Effector memory CD8-positive, alpha-beta T cell (primary cell): ENCODE results near the gene MAP2K5.

Experiments used
- ATAC-seq: fragments of 150-1000 bp; cut with Tn5 transposase; replicated peaks from 2 replicates; pipeline ENCODE4 v1.10.0; 2021; ENCODE audit warnings: mild to moderate bottlenecking, moderate library complexity
- DNase-seq, 3 experiments: peaks; one replicate each; pipeline ENCODE4 v3.0.0; 2021
- H3K27ac Mint-ChIP-seq, 2 donors: one replicate each; pipeline ENCODE4 v1.8.0; 2022; ENCODE audit warnings: mild to moderate bottlenecking in 2 of 2, mixed read lengths in 2 of 2, moderate library complexity in 2 of 2
- H3K27me3 Mint-ChIP-seq, 2 donors: one replicate each; pipeline ENCODE4 v1.8.0; 2022; ENCODE audit warnings: mixed read lengths in 2 of 2
- H3K36me3 Mint-ChIP-seq: one replicate; pipeline ENCODE4 v1.8.0; 2022; ENCODE audit warnings: mild to moderate bottlenecking, moderate library complexity, mixed read lengths; ENCODE audit not compliant: insufficient read depth
- H3K4me1 Mint-ChIP-seq, 2 donors: one replicate each; pipeline ENCODE4 v1.8.0; 2022; ENCODE audit warnings: low read depth in 2 of 2, mixed read lengths in 2 of 2
- H3K4me3 Mint-ChIP-seq, 2 donors: one replicate each; pipeline ENCODE4 v1.8.0; 2022; ENCODE audit warnings: mild to moderate bottlenecking in 2 of 2, mixed read lengths in 2 of 2, moderate library complexity in 2 of 2
- H3K9me3 Mint-ChIP-seq, 2 donors: one replicate each; pipeline ENCODE4 v1.8.0; 2022; ENCODE audit warnings: mixed read lengths in 2 of 2

MAP2K5 gene

DNA sequence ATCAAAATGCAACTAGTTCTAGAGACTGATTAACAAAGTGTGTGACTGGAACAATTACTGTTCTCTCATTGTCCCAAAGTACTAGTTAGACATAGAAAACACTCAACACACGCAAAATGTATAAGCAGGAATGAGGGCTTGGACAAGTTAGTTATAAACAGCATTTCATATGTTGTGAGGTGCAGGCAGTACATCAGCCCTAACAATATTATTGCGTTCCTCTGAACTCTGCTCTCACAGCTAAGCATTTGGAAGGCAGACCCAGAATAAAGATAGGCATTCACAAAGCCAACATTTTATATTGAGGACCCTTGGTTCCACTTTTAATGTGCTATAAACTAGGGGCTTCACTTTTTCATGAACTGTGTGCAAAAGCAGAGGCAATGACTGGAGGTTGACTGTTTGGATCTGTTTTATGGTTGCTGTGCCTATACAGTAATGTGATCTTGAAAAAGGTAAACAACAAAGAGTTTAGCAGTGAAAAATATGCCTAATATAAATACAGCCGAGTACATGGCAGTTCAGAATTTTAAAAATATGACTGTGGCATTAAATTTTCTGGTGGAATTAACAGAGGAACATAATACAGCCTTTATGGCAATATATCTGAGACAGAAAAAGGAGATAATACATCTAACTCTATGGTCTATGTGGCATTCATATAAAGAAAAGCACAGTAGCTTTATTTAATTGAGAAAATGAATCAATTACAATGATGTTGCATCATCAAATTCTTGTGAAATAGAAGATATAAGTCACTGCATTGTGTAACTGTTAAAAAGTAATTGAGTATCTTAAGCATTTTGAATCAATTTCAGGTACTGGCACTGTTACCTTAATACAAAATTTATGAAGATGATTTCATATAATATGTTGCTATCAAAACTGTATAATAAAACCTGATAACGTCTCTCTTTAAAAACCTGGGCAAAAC, 202.8 kb downstream of the MAP2K5 start:
- no peak overlapping the region for H3K4me3 Mint-ChIP-seq

DNA sequence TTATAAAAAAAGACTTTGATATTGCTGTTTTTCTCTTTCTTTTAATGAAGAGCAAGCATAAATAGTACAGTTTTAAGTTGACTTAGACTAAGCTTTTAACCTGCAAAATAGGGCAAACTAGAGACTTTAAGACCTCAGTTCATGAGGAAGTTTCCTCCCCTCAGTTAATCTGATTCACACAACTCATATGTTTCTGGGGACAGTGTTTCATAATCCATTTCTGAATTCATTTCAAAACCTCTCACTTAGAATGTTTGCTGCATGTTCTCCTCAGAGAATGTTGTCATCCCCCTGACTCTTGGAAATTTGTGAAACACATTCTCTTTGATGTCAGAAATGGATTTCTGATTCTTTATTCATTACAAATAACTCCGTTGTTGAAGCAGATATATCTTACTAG, 203.5 kb downstream of the MAP2K5 start:
- Mint-ChIP-seq H3K27me3 (no peaks in the 10 kb centered on the region), H3K27ac (no peak overlapping the region), H3K36me3 (peaks cover 3% of the 10 kb centered on the region), H3K4me3 (no peak overlapping the region), H3K4me1 (peaks cover 14 to 18% of the 10 kb centered on the region in 2 donors), H3K9me3 (no peaks in the 10 kb centered on the region)
- DNase-seq (no peak), ATAC-seq (no peak)

More for the DNA sequence above, 202.8 kb downstream of the MAP2K5 start:
- ATAC-seq, result no peak
- Mint-ChIP-seq H3K27me3 (no peaks in the 10 kb centered on the region), H3K36me3 (peaks cover 3% of the 10 kb centered on the region), H3K4me1 (peaks cover 14 to 18% of the 10 kb centered on the region in 2 donors), H3K27ac (peak overlapping the region; percentile 12 to 49), H3K9me3 (no peaks in the 10 kb centered on the region)
- no peak for DNase-seq

DNA sequence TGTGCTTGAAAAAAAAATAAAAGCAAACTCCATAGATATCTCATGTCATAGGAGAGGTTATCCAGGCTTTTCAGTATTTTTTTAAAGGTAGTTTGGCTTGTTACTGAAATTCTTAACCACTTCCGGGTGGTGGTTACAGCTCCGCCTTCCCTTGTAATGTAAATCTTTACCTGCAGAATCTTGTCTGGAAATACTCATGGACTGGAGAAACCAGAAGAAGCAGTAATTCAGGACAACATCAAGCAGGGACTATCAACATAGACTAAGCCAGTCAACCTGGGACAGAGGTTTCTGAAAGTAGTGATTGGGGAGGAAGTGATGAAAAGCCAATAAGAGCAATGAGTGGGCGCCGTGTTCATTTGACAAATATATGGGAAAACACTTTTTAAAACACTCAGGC, 203.9 kb downstream of the MAP2K5 start:
- Mint-ChIP-seq H3K4me3 (no peak overlapping the region), H3K9me3 (no peaks in the 10 kb centered on the region), H3K4me1 (peaks cover 14 to 17% of the 10 kb centered on the region in 2 donors), H3K27me3 (no peaks in the 10 kb centered on the region), H3K36me3 (peaks cover 3% of the 10 kb centered on the region), H3K27ac (no peak overlapping the region)
- ATAC-seq, result no peak
- no peak for DNase-seq

DNA sequence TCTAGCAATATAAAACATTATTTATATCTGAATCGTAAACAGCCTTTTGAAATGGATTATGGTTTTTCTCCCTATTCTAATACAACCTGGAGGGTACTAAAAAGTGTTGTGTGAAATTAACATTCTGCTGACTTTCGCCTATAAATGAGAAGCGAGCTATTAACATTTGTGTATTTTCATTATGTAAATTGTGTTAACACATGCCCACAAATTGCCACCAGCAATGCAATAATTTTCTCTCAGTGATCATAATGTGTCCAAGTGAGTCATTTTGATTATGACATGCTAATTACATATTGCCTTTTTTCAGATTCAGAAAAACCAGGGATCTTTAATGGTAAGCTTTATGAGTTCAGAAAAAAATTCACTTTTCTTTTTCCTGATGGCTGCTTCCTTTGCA, 205.4 kb downstream of the MAP2K5 start:
- Mint-ChIP-seq H3K27ac (no peak overlapping the region), H3K36me3 (peaks cover 3% of the 10 kb centered on the region), H3K27me3 (no peaks in the 10 kb centered on the region), H3K4me3 (no peak overlapping the region), H3K4me1 (peaks cover 14 to 17% of the 10 kb centered on the region in 2 donors), H3K9me3 (no peaks in the 10 kb centered on the region)
- DNase-seq, result no peak
- ATAC-seq, result no peak

DNA sequence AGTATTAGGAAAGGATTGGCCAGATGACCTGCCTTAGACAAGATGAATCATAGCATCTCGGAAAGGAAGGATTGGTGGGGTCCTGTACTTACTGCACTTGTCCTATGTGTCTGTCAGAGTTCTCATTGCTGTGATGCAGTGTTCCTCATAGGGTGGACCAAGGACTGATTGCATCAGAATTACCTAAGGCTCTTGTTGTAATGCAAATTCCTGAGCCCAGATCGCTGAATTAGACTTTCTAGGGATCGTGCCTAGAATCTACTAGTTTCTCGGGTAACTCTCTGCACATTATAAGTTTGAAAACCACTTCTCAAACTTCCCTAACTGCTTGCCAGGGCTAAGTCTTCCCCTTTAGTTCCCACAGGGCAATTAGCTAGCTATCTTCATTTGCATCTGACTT, 207.9 kb downstream of the MAP2K5 start:
- Mint-ChIP-seq H3K27me3 (no peaks in the 10 kb centered on the region), H3K36me3 (peaks cover 7% of the 10 kb centered on the region), H3K4me1 (peaks cover 13 to 18% of the 10 kb centered on the region in 2 donors), H3K9me3 (no peaks in the 10 kb centered on the region), H3K4me3 (no peak overlapping the region), H3K27ac (no peak overlapping the region)
- DNase-seq, result no peak
- no peak for ATAC-seq

DNA sequence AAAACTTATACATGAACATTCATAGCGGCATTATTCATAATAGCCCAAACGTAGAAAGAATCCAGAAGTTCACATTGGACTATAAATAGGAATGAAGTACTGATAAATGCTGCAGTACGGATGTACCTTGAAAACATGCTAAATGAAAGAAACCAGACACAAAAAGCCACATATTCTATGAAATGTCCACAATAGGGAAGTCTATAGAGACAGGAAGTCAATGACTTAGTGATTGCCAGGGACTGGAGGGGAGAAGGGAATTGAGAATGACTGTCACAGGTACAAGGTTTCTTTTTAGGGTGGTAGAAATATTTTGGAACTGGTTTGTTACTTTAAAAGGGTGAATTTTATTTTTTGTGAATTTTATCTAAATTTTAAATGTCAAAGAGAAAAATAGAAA, 211.4 kb downstream of the MAP2K5 start:
- H3K4me3 Mint-ChIP-seq, result no peak overlapping the region
- H3K27ac Mint-ChIP-seq, result no peak overlapping the region
- DNase-seq (no peak), ATAC-seq (no peak)
- H3K27me3 Mint-ChIP-seq, result no peaks in the 10 kb centered on the region
- peaks cover 27 to 41% of the 10 kb centered on the region in 2 donors for H3K4me1 Mint-ChIP-seq
- no peaks in the 10 kb centered on the region for H3K9me3 Mint-ChIP-seq
- peaks cover 10% of the 10 kb centered on the region for H3K36me3 Mint-ChIP-seq

DNA sequence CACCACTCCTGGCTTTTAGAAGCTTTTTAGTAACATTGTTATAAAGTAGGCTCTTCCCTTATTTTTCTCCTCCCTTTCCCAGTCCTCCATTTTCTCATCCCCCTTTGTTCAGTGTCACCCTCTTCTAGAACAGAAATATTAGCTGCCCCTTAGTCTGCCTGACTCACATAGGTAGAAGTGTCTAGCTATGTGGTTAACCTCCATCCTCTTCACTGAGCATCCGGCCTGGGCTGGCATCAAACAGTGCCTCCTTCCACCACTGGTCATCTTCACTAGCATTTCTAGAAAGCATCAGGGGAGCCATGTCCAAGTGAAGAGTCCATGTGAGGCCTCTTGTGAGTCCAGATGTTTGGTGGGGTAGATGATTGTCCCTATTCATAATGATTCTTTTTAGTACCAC, 212.8 kb downstream of the MAP2K5 start:
- H3K27ac Mint-ChIP-seq, result peak overlapping the region in 1 of 2 donors; percentile 82
- H3K36me3 Mint-ChIP-seq, result peaks cover 7% of the 10 kb centered on the region
- H3K9me3 Mint-ChIP-seq, result no peaks in the 10 kb centered on the region
- DNase-seq (no peak), ATAC-seq (no peak)
- H3K4me1 Mint-ChIP-seq, result peaks cover 27 to 41% of the 10 kb centered on the region in 2 donors
- no peaks in the 10 kb centered on the region for H3K27me3 Mint-ChIP-seq
- H3K4me3 Mint-ChIP-seq, result peak overlapping the region in 1 of 2 donors; percentile 15

DNA sequence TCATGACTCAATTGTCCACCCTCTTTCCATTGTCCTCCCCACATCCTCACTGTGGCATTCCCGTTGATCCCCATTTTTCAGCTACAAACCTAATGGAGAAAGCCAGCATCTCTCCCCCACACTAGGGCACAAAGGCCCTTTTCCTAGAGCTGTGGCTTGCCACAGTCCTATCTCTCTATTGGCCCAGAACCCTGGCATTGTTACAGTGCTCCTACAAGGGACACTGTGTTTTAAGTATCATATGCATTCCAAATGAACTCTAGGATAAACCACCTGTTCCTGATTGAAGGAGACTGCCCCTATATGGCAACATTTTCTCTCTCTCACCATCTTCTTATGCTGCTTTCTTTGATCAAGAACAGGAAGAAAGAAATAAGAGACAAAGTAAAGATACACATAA, 213.4 kb downstream of the MAP2K5 start:
- no peak overlapping the region for H3K4me3 Mint-ChIP-seq

DNA sequence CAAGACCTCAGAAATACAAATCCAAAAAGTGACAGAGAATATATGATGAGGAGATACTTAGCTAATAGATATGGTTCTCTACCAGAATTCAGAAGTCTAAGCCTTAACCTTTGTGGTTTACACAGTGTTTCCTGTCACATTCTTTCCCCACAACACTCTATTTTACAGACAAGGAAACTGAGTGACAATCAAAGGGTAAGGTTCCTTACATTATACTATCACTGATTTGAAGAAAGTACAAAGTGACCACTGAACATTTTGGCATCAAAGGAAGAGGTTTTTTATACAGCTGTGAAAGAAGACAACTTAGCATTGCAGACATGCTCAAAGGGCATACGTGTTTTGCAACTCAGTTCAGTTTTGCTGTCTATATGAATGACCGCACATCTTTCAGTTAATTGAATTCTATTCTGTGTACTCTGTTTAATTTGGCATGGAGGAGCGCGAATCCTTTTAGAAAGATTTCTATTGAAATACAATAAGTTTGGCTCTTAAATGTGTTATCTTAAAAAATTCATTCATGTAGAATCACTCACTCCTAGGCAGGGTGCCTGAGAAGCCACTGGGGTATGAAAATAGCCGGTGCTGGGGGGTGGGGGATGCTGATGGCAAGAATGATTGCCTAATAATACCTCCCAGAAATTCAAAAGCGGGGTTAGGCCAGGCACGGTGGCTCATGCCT, 216.3 kb downstream of the MAP2K5 start:
- DNase-seq (no peak), ATAC-seq (peak; percentile 54)
- H3K9me3 Mint-ChIP-seq, result no peaks in the 10 kb centered on the region
- no peak overlapping the region for H3K4me3 Mint-ChIP-seq
- peaks cover 27 to 41% of the 10 kb centered on the region in 2 donors for H3K4me1 Mint-ChIP-seq
- H3K36me3 Mint-ChIP-seq, result peaks cover 3% of the 10 kb centered on the region
- H3K27ac Mint-ChIP-seq, result peak overlapping the region; percentile 6 to 27
- no peaks in the 10 kb centered on the region for H3K27me3 Mint-ChIP-seq

More for the DNA sequence above, 213.4 kb downstream of the MAP2K5 start:
- Mint-ChIP-seq H3K9me3 (no peaks in the 10 kb centered on the region), H3K4me1 (peaks cover 27 to 41% of the 10 kb centered on the region in 2 donors), H3K27me3 (no peaks in the 10 kb centered on the region), H3K27ac (peak overlapping the region; percentile 0 to 82), H3K36me3 (peaks cover 7% of the 10 kb centered on the region)
- no peak for ATAC-seq
- no peak for DNase-seq

DNA sequence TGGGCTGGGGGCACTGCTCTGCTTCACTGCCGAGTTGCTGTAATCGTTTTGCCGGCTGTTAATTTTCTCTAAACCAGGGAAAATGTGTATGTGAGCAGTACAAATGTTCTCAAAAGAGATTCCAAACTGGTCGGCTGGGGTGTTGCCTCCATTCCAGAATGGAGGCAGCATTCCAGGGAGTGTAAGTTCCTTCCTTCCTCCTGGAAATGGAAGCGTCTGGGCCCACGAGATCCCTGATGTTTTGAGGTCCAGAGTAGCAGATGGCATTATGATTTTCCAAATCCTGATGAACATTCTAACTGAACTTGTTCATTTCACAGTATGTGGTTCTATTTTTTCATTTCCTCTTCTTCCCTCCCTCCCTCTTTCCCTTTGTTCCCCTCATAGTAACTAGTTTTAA, 218.4 kb downstream of the MAP2K5 start:
- ATAC-seq (no peak), DNase-seq (no peak)
- no peaks in the 10 kb centered on the region for H3K27me3 Mint-ChIP-seq
- peaks cover 3% of the 10 kb centered on the region for H3K36me3 Mint-ChIP-seq
- peaks cover 19 to 26% of the 10 kb centered on the region in 2 donors for H3K4me1 Mint-ChIP-seq
- no peaks in the 10 kb centered on the region for H3K9me3 Mint-ChIP-seq
- no peak overlapping the region for H3K4me3 Mint-ChIP-seq
- H3K27ac Mint-ChIP-seq, result peak overlapping the region in 1 of 2 donors; percentile 29

DNA sequence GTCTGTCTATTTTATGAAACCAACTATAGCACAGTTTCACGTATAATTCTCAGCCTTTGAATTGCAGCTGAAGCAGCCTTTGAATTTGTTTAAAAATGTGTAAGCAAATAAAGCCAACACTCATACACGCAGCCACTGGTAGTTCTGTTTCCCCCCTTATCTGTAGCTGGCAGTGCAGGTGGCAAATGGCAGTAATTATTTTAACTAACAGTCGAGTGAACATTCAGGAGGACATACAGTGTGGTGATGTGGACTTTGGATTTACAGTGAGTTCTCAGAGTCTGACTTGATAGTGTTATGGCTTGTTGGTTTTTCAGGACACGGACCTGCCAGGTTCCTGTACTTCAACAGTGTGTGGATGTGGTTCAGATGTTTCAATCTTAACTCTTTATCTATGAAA, 218.8 kb downstream of the MAP2K5 start:
- Mint-ChIP-seq H3K4me3 (no peak overlapping the region), H3K36me3 (peaks cover 3% of the 10 kb centered on the region), H3K4me1 (peaks cover 17 to 22% of the 10 kb centered on the region in 2 donors), H3K27ac (peak overlapping the region in 1 of 2 donors; percentile 29), H3K27me3 (no peaks in the 10 kb centered on the region), H3K9me3 (no peaks in the 10 kb centered on the region)
- DNase-seq, result no peak
- no peak for ATAC-seq

DNA sequence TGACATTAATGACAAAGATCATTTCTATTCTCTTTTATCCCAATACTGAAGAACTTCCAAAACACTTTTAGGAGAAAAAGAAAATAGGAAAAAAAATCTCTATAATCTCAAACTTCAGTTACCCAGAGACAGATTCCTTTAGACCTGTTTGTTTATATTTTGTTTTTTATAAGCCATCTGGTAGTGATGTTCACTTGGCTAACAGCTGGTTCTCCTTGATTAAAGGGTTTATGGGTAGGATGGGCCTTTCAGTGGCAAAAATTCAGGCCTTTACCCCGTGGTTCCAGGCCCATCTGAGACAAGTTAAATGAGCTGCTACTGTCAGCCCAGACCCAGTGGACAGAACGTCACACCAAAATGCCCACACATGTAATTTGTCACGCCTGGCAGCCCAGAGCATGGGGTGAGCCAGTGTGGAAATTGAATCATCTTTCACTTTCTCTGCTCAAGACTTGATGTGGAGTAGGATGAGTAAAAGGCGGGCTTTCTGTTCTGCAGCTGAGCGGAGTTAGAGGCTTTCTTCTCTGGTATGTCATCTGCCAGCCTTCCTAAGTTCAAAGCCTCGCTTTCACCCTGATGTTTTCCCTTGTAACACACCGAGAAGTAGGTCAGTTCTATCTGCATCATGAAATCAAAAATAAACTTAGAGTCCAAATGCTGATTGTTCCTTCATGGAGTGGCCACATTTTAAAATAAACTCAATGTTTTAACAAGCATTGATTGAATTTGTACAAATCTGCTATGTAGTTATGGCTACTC, 220.3 kb downstream of the MAP2K5 start:
- no peak overlapping the region for H3K4me3 Mint-ChIP-seq
- peaks cover under 1% of the 10 kb centered on the region for H3K36me3 Mint-ChIP-seq
- H3K27me3 Mint-ChIP-seq, result no peaks in the 10 kb centered on the region
- peak; percentile 12 for ATAC-seq
- DNase-seq, result no peak
- peak overlapping the region in 1 of 2 donors; percentile 49 for H3K27ac Mint-ChIP-seq
- peaks cover 11 to 13% of the 10 kb centered on the region in 2 donors for H3K4me1 Mint-ChIP-seq
- no peaks in the 10 kb centered on the region for H3K9me3 Mint-ChIP-seq

DNA sequence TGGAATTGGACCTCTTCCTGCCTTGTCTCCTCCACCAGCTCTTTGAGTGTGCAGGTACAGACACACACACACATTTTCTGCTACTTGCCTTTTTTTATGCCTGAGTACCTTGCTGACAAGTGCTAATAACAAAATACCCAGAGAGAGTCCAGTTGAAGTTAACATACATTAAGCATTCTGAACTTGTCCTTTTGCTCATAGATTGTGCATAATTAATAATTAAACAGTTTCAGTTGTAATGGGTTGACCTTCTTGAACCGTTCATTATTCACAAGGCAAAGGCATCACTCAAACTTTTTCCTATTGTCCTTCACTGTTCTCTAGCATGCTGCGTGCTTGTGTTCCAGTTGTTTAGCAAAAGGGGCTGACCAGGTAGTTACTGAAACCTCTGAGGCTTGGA, 223.2 kb downstream of the MAP2K5 start:
- H3K27ac Mint-ChIP-seq, result no peak overlapping the region
- no peaks in the 10 kb centered on the region for H3K9me3 Mint-ChIP-seq
- peaks cover 5% of the 10 kb centered on the region for H3K36me3 Mint-ChIP-seq
- no peak for ATAC-seq
- no peak for DNase-seq
- no peak overlapping the region for H3K4me3 Mint-ChIP-seq
- H3K4me1 Mint-ChIP-seq, result peaks cover 0 to 2% of the 10 kb centered on the region in 2 donors
- H3K27me3 Mint-ChIP-seq, result no peaks in the 10 kb centered on the region
